Loucy (cell line): ENCODE measurements around the gene BACH1.
"Not testable (repeated sequence)": the region's sequence is repeated elsewhere in the genome, so short reads cannot be mapped to it uniquely, and the experiment has no call there.

Experiments
- H2AFZ ChIP-seq: fragments of 200-600 bp; sonication (generic); 2 replicates; pipeline ENCODE4 v1.6.0; 2016; ENCODE audit warnings: antibody characterized with exemption, mild to moderate bottlenecking, low read length, moderate library complexity
- H3F3A ChIP-seq: fragments of 200-600 bp; 2 replicates; pipeline ENCODE4 v1.6.0; 2016; ENCODE audit warnings: antibody characterized with exemption, low read depth, mild to moderate bottlenecking
- H3K27me3 ChIP-seq: fragments of 200-600 bp; sonication (generic); 2 replicates; pipeline ENCODE4 v1.6.1; 2014; ENCODE audit warnings: low read length, mild to moderate bottlenecking; ENCODE audit not compliant: insufficient read depth, poor library complexity, severe bottlenecking
- H3K36me3 ChIP-seq: fragments of 200-600 bp; sonication (generic); 2 replicates; pipeline ENCODE4 v1.6.1; 2016; ENCODE audit warnings: low read length; ENCODE audit not compliant: insufficient read depth
- H3K4me1 ChIP-seq: fragments of 200-600 bp; sonication (generic); 2 replicates; pipeline ENCODE4 v1.5.1; 2014; ENCODE audit warnings: low read length, mild to moderate bottlenecking; ENCODE audit not compliant: insufficient read depth, poor library complexity, severe bottlenecking
- H3K4me2 ChIP-seq: fragments of 200-600 bp; sonication (generic); 2 replicates; pipeline ENCODE4 v1.6.0; 2014; ENCODE audit warnings: antibody characterized with exemption, low read length, low read depth, mild to moderate bottlenecking; ENCODE audit not compliant: poor library complexity, severe bottlenecking
- H3K4me3 ChIP-seq: fragments of 200-600 bp; sonication (generic); 2 replicates; pipeline ENCODE4 v1.5.1; 2014; ENCODE audit warnings: low read length, mild to moderate bottlenecking, mixed read lengths; ENCODE audit not compliant: poor library complexity, severe bottlenecking
- H3K79me2 ChIP-seq: fragments of 200-600 bp; sonication (generic); 2 replicates; pipeline ENCODE4 v1.6.1; 2014; ENCODE audit warnings: low read length; ENCODE audit not compliant: insufficient read depth
- H3K9ac ChIP-seq: fragments of 200-600 bp; sonication (generic); 2 replicates; pipeline ENCODE4 v1.6.0; 2014; ENCODE audit warnings: mild to moderate bottlenecking, low read depth, low read length, moderate library complexity; ENCODE audit not compliant: poor library complexity, severe bottlenecking
- H3K9me2 ChIP-seq: fragments of 200-600 bp; sonication (generic); replicated peaks from 2 replicates; pipeline ENCODE4 v1.6.1; 2016; ENCODE audit warnings: low read depth, low read length, mixed read lengths
- H3K9me3 ChIP-seq: fragments of 200-600 bp; sonication (generic); 2 replicates; pipeline ENCODE4 v1.6.1; 2014; ENCODE audit warnings: mild to moderate bottlenecking, antibody characterized with exemption, low read length, low read depth; ENCODE audit not compliant: insufficient read depth
- H4K20me1 ChIP-seq: fragments of 200-600 bp; sonication (generic); 2 replicates; pipeline ENCODE4 v1.6.0; 2014; ENCODE audit warnings: antibody characterized with exemption, low read length, mild to moderate bottlenecking; ENCODE audit not compliant: insufficient read depth, poor library complexity, severe bottlenecking
- CTCF ChIP-seq: fragments of 200-600 bp; sonication (generic); conservative IDR thresholded peaks from 2 replicates; pipeline ENCODE4 v1.5.1; 2014; ENCODE audit warnings: mild to moderate bottlenecking, antibody characterized with exemption, low read length
- EZH2phosphoT487 ChIP-seq: fragments of 200-600 bp; IDR thresholded peaks from 2 replicates; pipeline ENCODE4 v1.6.1; 2018; ENCODE audit warnings: antibody characterized with exemption, mild to moderate bottlenecking, moderate library complexity, borderline replicate concordance

The BACH1 gene

GRCh38 chr21:29271927-29272333 lies 26.8 kb upstream of the BACH1 start:
- TF ChIP-seq CTCF (no peak), EZH2phosphoT487 (no peak)
- Histone ChIP-seq H3K4me3 (no peak overlapping the region), H3K4me2 (no peak overlapping the region), H3K27me3 (no peaks in the 10 kb centered on the region), H3K36me3 (no peaks in the 10 kb centered on the region), H3K9me2 (no peaks in the 10 kb centered on the region), H2AFZ (no peak overlapping the region), H3K79me2 (no peaks in the 10 kb centered on the region), H3F3A (no peaks in the 10 kb centered on the region), H3K9ac (no peak overlapping the region), H4K20me1 (no peaks in the 10 kb centered on the region), H3K4me1 (no peaks in the 10 kb centered on the region), H3K9me3 (no peaks in the 10 kb centered on the region)

- no peaks in the 10 kb centered on the region for H3K4me1 ChIP-seq
These were observed 21.3 kb upstream of the BACH1 start for GRCh38 chr21:29277442-29277841.

GRCh38 chr21:29279558-29279957 lies 19.2 kb upstream of the BACH1 start:
- H3K9ac ChIP-seq: no peak overlapping the region
- no peaks in the 10 kb centered on the region for H3K9me2 ChIP-seq
- no peaks in the 10 kb centered on the region for H3K4me1 ChIP-seq
- no peaks in the 10 kb centered on the region for H3K27me3 ChIP-seq
- no peaks in the 10 kb centered on the region for H4K20me1 ChIP-seq
- H3K36me3 ChIP-seq: no peaks in the 10 kb centered on the region
- H3K4me2 ChIP-seq: no peak overlapping the region
- no peak overlapping the region for H2AFZ ChIP-seq
- H3K79me2 ChIP-seq: no peaks in the 10 kb centered on the region
- TF ChIP-seq CTCF (no peak), EZH2phosphoT487 (no peak)
- H3K4me3 ChIP-seq: no peak overlapping the region
- H3F3A ChIP-seq: no peaks in the 10 kb centered on the region
- H3K9me3 ChIP-seq: no peaks in the 10 kb centered on the region

More at GRCh38 chr21:29277442-29277841, 21.3 kb upstream of the BACH1 start:
- no peaks in the 10 kb centered on the region for H3F3A ChIP-seq
- no peaks in the 10 kb centered on the region for H3K79me2 ChIP-seq
- H3K9me2 ChIP-seq: no peaks in the 10 kb centered on the region
- no peak for TF ChIP-seq EZH2phosphoT487
- no peak for TF ChIP-seq CTCF
- H3K9me3 ChIP-seq: no peaks in the 10 kb centered on the region
- no peak overlapping the region for H2AFZ ChIP-seq
- no peaks in the 10 kb centered on the region for H4K20me1 ChIP-seq
- H3K4me2 ChIP-seq: no peak overlapping the region
- no peaks in the 10 kb centered on the region for H3K36me3 ChIP-seq
- H3K27me3 ChIP-seq: no peaks in the 10 kb centered on the region
- no peak overlapping the region for H3K9ac ChIP-seq
- H3K4me3 ChIP-seq: no peak overlapping the region

GRCh38 chr21:29281801-29282200 lies 16.9 kb upstream of the BACH1 start:
- not testable (repeated sequence) for H3K27me3 ChIP-seq, H3F3A ChIP-seq, H3K79me2 ChIP-seq, H3K4me2 ChIP-seq, H3K4me3 ChIP-seq, H3K9ac ChIP-seq, H3K9me2 ChIP-seq, H4K20me1 ChIP-seq, H2AFZ ChIP-seq, H3K36me3 ChIP-seq, H3K9me3 ChIP-seq, H3K4me1 ChIP-seq
